ENCODE measurements around the gene TMEM132C. TPM values are rescaled to one million over a fixed set of nuclear protein-coding genes. Genes with fewer than 3 reads are reported as not detected.

The TMEM132C gene
- total and polyA plus RNA-seq, 4 experiments from 2014 or later: not detected

GRCh38 chr12:128338386-128339125 is 71.6 kb downstream of the TMEM132C start:
- Mint-ChIP-seq H3K4me3 (no peak overlapping the region), H3K27me3 (peaks cover 0 to 3% of the 10 kb centered on the region in 2 donors), H3K36me3 (no peaks in the 10 kb centered on the region), H3K4me1 (no peaks in the 10 kb centered on the region), H3K9me3 (peaks cover 0 to 11% (median 4%) of the 10 kb centered on the region in 8 donors), H3K27ac (no peak overlapping the region)
- H3K4me3 ChIP-seq (ENCODE audit: low read length in 2 of 2): no peak overlapping the region
- POLR2A ChIA-PET (ENCODE audit: partially characterized antibody): no interaction called here
- no peak for DNase-seq
- H3K36me3 ChIP-seq (ENCODE audit: insufficient read depth, low read length): no peaks in the 10 kb centered on the region
- peaks cover 0 to 3% of the 10 kb centered on the region in 2 donors for H3K9me3 ChIP-seq (ENCODE audit: control insufficient read depth in 1 of 2, low read length in 2 of 2)
- H3K4me1 ChIP-seq (ENCODE audit: insufficient read depth, low read length): no peaks in the 10 kb centered on the region
- no peaks in the 10 kb centered on the region for H3K27me3 ChIP-seq (ENCODE audit: insufficient read depth, low read length)
- intact Hi-C loops (cut with micrococcal nuclease): no loop called here
- no peak overlapping the region for H3K27ac ChIP-seq (ENCODE audit: low read depth, low read length)
- CTCF ChIA-PET (ENCODE audit: partially characterized antibody): no interaction called here

- H3K9me3 ChIP-seq (ENCODE audit: control insufficient read depth in 1 of 2, low read length in 2 of 2): peaks cover 0 to 3% of the 10 kb centered on the region in 2 donors
- H3K36me3 ChIP-seq (ENCODE audit: insufficient read depth, low read length): no peaks in the 10 kb centered on the region
- H3K4me1 ChIP-seq (ENCODE audit: insufficient read depth, low read length): no peaks in the 10 kb centered on the region
- Mint-ChIP-seq H3K27ac (no peak overlapping the region), H3K4me1 (no peaks in the 10 kb centered on the region), H3K9me3 (peaks cover 0 to 11% (median 4%) of the 10 kb centered on the region in 8 donors), H3K36me3 (no peaks in the 10 kb centered on the region), H3K27me3 (peaks cover 0 to 3% of the 10 kb centered on the region in 2 donors), H3K4me3 (no peak overlapping the region)
- CTCF ChIA-PET (ENCODE audit: partially characterized antibody): no interaction called here
- H3K27ac ChIP-seq (ENCODE audit: low read depth, low read length): no peak overlapping the region
- no peaks in the 10 kb centered on the region for H3K27me3 ChIP-seq (ENCODE audit: insufficient read depth, low read length)
- intact Hi-C loops (cut with micrococcal nuclease): no loop called here
- no peak for DNase-seq
- H3K4me3 ChIP-seq (ENCODE audit: low read length in 2 of 2): no peak overlapping the region
- POLR2A ChIA-PET (ENCODE audit: partially characterized antibody): no interaction called here
These were observed 72.2 kb downstream of the TMEM132C start for GRCh38 chr12:128339126-128339520.

- Histone ChIP-seq H3K4me1 (ENCODE audit: insufficient read depth, low read length) (no peaks in the 10 kb centered on the region), H3K4me3 (ENCODE audit: low read length in 2 of 2) (no peak overlapping the region), H3K27ac (ENCODE audit: low read depth, low read length) (no peak overlapping the region), H3K36me3 (ENCODE audit: insufficient read depth, low read length) (no peaks in the 10 kb centered on the region), H3K27me3 (ENCODE audit: insufficient read depth, low read length) (no peaks in the 10 kb centered on the region), H3K9me3 (ENCODE audit: control insufficient read depth in 1 of 2, low read length in 2 of 2) (peaks cover 0 to 3% of the 10 kb centered on the region in 2 donors)
- H3K9me3 Mint-ChIP-seq: peaks cover 0 to 11% (median 6%) of the 10 kb centered on the region in 8 donors
- no peak for DNase-seq
- no peaks in the 10 kb centered on the region for H3K36me3 Mint-ChIP-seq
- H3K27me3 Mint-ChIP-seq: peaks cover 0 to 3% of the 10 kb centered on the region in 2 donors
- H3K4me1 Mint-ChIP-seq: no peaks in the 10 kb centered on the region
- H3K27ac Mint-ChIP-seq: no peak overlapping the region
- intact Hi-C loops (cut with micrococcal nuclease): no loop called here
- ChIA-PET CTCF (ENCODE audit: partially characterized antibody) (no interaction called here), POLR2A (ENCODE audit: partially characterized antibody) (no interaction called here)
- no peak overlapping the region for H3K4me3 Mint-ChIP-seq
These were observed 72.7 kb downstream of the TMEM132C start for GRCh38 chr12:128339631-128340030.

- Histone ChIP-seq H3K9me3 (ENCODE audit: control insufficient read depth in 1 of 2, low read length in 2 of 2) (no peaks in the 10 kb centered on the region), H3K4me1 (ENCODE audit: insufficient read depth, low read length) (no peaks in the 10 kb centered on the region), H3K27me3 (ENCODE audit: insufficient read depth, low read length) (no peaks in the 10 kb centered on the region), H3K36me3 (ENCODE audit: insufficient read depth, low read length) (no peaks in the 10 kb centered on the region), H3K4me3 (ENCODE audit: low read length in 2 of 2) (no peak overlapping the region), H3K27ac (ENCODE audit: low read depth, low read length) (no peak overlapping the region)
- H3K36me3 Mint-ChIP-seq: peaks cover 0 to 1% of the 10 kb centered on the region in 2 donors
- intact Hi-C loops (cut with micrococcal nuclease): no loop called here
- CTCF ChIA-PET (ENCODE audit: partially characterized antibody): no interaction called here
- no peak overlapping the region for H3K27ac Mint-ChIP-seq
- peaks cover 2 to 39% (median 15%) of the 10 kb centered on the region in 8 donors for H3K9me3 Mint-ChIP-seq
- POLR2A ChIA-PET (ENCODE audit: partially characterized antibody): no interaction called here
- H3K4me1 Mint-ChIP-seq: no peaks in the 10 kb centered on the region
- H3K4me3 Mint-ChIP-seq: no peak overlapping the region
- DNase-seq: no peak
- peaks cover 0 to 3% of the 10 kb centered on the region in 2 donors for H3K27me3 Mint-ChIP-seq
These were observed 86.3 kb downstream of the TMEM132C start for GRCh38 chr12:128353301-128353700.

GRCh38 chr12:128356547-128356946 is 89.6 kb downstream of the TMEM132C start:
- H3K27ac Mint-ChIP-seq: no peak overlapping the region
- CTCF ChIA-PET (ENCODE audit: partially characterized antibody): no interaction called here
- peaks cover 0 to 3% of the 10 kb centered on the region in 2 donors for H3K27me3 Mint-ChIP-seq
- H3K4me3 Mint-ChIP-seq: no peak overlapping the region
- intact Hi-C loops (cut with micrococcal nuclease): no loop called here
- peaks cover 0 to 1% of the 10 kb centered on the region in 2 donors for H3K36me3 Mint-ChIP-seq
- no peaks in the 10 kb centered on the region for H3K4me1 ChIP-seq (ENCODE audit: insufficient read depth, low read length)
- no peaks in the 10 kb centered on the region for H3K9me3 ChIP-seq (ENCODE audit: control insufficient read depth in 1 of 2, low read length in 2 of 2)
- no peak overlapping the region for H3K27ac ChIP-seq (ENCODE audit: low read depth, low read length)
- H3K9me3 Mint-ChIP-seq: peaks cover 4 to 26% (median 13%) of the 10 kb centered on the region in 8 donors
- H3K36me3 ChIP-seq (ENCODE audit: insufficient read depth, low read length): no peaks in the 10 kb centered on the region
- POLR2A ChIA-PET (ENCODE audit: partially characterized antibody): no interaction called here
- DNase-seq: no peak
- H3K4me1 Mint-ChIP-seq: no peaks in the 10 kb centered on the region
- H3K4me3 ChIP-seq (ENCODE audit: low read length in 2 of 2): no peak overlapping the region
- no peaks in the 10 kb centered on the region for H3K27me3 ChIP-seq (ENCODE audit: insufficient read depth, low read length)

- Mint-ChIP-seq H3K9me3 (peaks cover 0 to 12% (median 3%) of the 10 kb centered on the region in 8 donors), H3K27me3 (peaks cover 0 to 4% of the 10 kb centered on the region in 2 donors), H3K4me1 (peaks cover 0 to 9% (median under 1%) of the 10 kb centered on the region in 4 donors), H3K27ac (no peak overlapping the region), H3K4me3 (no peak overlapping the region), H3K36me3 (no peaks in the 10 kb centered on the region)
- H3K36me3 ChIP-seq (ENCODE audit: insufficient read depth, low read length): no peaks in the 10 kb centered on the region
- ChIA-PET POLR2A (ENCODE audit: partially characterized antibody) (no interaction called here), CTCF (ENCODE audit: partially characterized antibody) (no interaction called here)
- DNase-seq: no peak
- no peaks in the 10 kb centered on the region for H3K27me3 ChIP-seq (ENCODE audit: insufficient read depth, low read length)
- no peaks in the 10 kb centered on the region for H3K9me3 ChIP-seq (ENCODE audit: control insufficient read depth in 1 of 2, low read length in 2 of 2)
- H3K4me3 ChIP-seq (ENCODE audit: low read length in 2 of 2): no peak overlapping the region
- intact Hi-C loops (cut with micrococcal nuclease): no loop called here
- H3K4me1 ChIP-seq (ENCODE audit: insufficient read depth, low read length): no peaks in the 10 kb centered on the region
- H3K27ac ChIP-seq (ENCODE audit: low read depth, low read length): no peak overlapping the region
These were observed 94.5 kb downstream of the TMEM132C start for GRCh38 chr12:128361400-128361995.

GRCh38 chr12:128365032-128365431 is 98.1 kb downstream of the TMEM132C start:
- intact Hi-C loops (cut with micrococcal nuclease): no loop called here

More at GRCh38 chr12:128365032-128365431, 98.1 kb downstream of the TMEM132C start:
- no peaks in the 10 kb centered on the region for H3K9me3 ChIP-seq (ENCODE audit: control insufficient read depth in 1 of 2, low read length in 2 of 2)
- H3K27ac ChIP-seq (ENCODE audit: low read depth, low read length): no peak overlapping the region
- ChIA-PET CTCF (ENCODE audit: partially characterized antibody) (no interaction called here), POLR2A (ENCODE audit: partially characterized antibody) (no interaction called here)
- H3K27me3 ChIP-seq (ENCODE audit: insufficient read depth, low read length): no peaks in the 10 kb centered on the region
- Mint-ChIP-seq H3K36me3 (no peaks in the 10 kb centered on the region), H3K27ac (no peak overlapping the region), H3K9me3 (peaks cover 0 to 9% (median 4%) of the 10 kb centered on the region in 8 donors), H3K27me3 (peaks cover 4 to 7% of the 10 kb centered on the region in 2 donors), H3K4me3 (no peak overlapping the region), H3K4me1 (peaks cover 0 to 9% (median under 1%) of the 10 kb centered on the region in 4 donors)
- H3K4me3 ChIP-seq (ENCODE audit: low read length in 2 of 2): no peak overlapping the region
- H3K36me3 ChIP-seq (ENCODE audit: insufficient read depth, low read length): no peaks in the 10 kb centered on the region
- no peaks in the 10 kb centered on the region for H3K4me1 ChIP-seq (ENCODE audit: insufficient read depth, low read length)
- no peak for DNase-seq
